ENCODE data around the gene STUM.

- TF ChIP-seq, protein P1, sequence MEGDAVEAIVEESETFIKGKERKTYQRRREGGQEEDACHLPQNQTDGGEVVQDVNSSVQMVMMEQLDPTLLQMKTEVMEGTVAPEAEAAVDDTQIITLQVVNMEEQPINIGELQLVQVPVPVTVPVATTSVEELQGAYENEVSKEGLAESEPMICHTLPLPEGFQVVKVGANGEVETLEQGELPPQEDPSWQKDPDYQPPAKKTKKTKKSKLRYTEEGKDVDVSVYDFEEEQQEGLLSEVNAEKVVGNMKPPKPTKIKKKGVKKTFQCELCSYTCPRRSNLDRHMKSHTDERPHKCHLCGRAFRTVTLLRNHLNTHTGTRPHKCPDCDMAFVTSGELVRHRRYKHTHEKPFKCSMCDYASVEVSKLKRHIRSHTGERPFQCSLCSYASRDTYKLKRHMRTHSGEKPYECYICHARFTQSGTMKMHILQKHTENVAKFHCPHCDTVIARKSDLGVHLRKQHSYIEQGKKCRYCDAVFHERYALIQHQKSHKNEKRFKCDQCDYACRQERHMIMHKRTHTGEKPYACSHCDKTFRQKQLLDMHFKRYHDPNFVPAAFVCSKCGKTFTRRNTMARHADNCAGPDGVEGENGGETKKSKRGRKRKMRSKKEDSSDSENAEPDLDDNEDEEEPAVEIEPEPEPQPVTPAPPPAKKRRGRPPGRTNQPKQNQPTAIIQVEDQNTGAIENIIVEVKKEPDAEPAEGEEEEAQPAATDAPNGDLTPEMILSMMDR (IDR thresholded peaks at IDR 0.05): no peak
- no peak for TF ChIP-seq POLR2A (IDR thresholded peaks at IDR 0.05)
- TF ChIP-seq EP300 (IDR thresholded peaks at IDR 0.05): peak in 1 of 4 donors; percentile 33
- TF ChIP-seq POLR2AphosphoS5 (IDR thresholded peaks at IDR 0.05): peak in 1 of 4 donors; percentile 32
Measured at GRCh38 chr1:226650236-226650841, 101.8 kb downstream of the STUM start.
